Stimulated activated CD4-positive, alpha-beta T cell treated with anti-CD3 and anti-CD28 coated beads, Interleukin-12 subunit alpha, Interleukin-12 subunit beta, amount 100 ng/mL, for 4 hours (primary cell): Measurements from ENCODE around the gene MTA3.
"Not testable (repeated sequence)": the region's sequence is repeated elsewhere in the genome, so short reads cannot be mapped to it uniquely, and the experiment has no call there.

Source experiments
- DNase-seq: peaks from one replicate; pipeline ENCODE4 v3.0.0-alpha.2; 2020

Gene MTA3

GRCh38 chr2:42614838-42615237, 46.4 kb downstream of the MTA3 start:
- no peak for DNase-seq

GRCh38 chr2:42618116-42618515, 49.7 kb downstream of the MTA3 start:
- DNase-seq: no peak

GRCh38 chr2:42618972-42619371, 50.5 kb downstream of the MTA3 start:
- DNase-seq: no peak

GRCh38 chr2:42621626-42622025, 53.2 kb downstream of the MTA3 start:
- DNase-seq: not testable (repeated sequence)

GRCh38 chr2:42622943-42623676, 54.7 kb downstream of the MTA3 start:
- no peak for DNase-seq

- DNase-seq: no peak
Measured at GRCh38 chr2:42624047-42624446, 55.6 kb downstream of the MTA3 start.

GRCh38 chr2:42628024-42628423, 59.6 kb downstream of the MTA3 start:
- not testable (repeated sequence) for DNase-seq

- DNase-seq: no peak
Measured at GRCh38 chr2:42636934-42637333, 68.5 kb downstream of the MTA3 start.

GRCh38 chr2:42638080-42638784, 69.8 kb downstream of the MTA3 start:
- no peak for DNase-seq

- DNase-seq: no peak
Measured at GRCh38 chr2:42639340-42640077, 71.1 kb downstream of the MTA3 start.

GRCh38 chr2:42640261-42640660, 71.8 kb downstream of the MTA3 start:
- no peak for DNase-seq

GRCh38 chr2:42642371-42642770, 73.9 kb downstream of the MTA3 start:
- DNase-seq: not testable (repeated sequence)

GRCh38 chr2:42645551-42645950, 77.1 kb downstream of the MTA3 start:
- DNase-seq: no peak

GRCh38 chr2:42648796-42649195, 80.4 kb downstream of the MTA3 start:
- no peak for DNase-seq

- DNase-seq: no peak
Measured at GRCh38 chr2:42651057-42651456, 82.6 kb downstream of the MTA3 start.

GRCh38 chr2:42652086-42652485, 83.7 kb downstream of the MTA3 start:
- DNase-seq: no peak

GRCh38 chr2:42653039-42653438, 84.6 kb downstream of the MTA3 start:
- no peak for DNase-seq

GRCh38 chr2:42653908-42654445, 85.5 kb downstream of the MTA3 start:
- DNase-seq: no peak

- DNase-seq: no peak
Measured at GRCh38 chr2:42658306-42658705, 89.9 kb downstream of the MTA3 start.

- no peak for DNase-seq
Measured at GRCh38 chr2:42659609-42660008, 91.2 kb downstream of the MTA3 start.

GRCh38 chr2:42663106-42663780, 94.8 kb downstream of the MTA3 start:
- DNase-seq: peak; percentile 48

GRCh38 chr2:42663828-42664227, 95.4 kb downstream of the MTA3 start:
- DNase-seq: no peak

- DNase-seq: no peak
Measured at GRCh38 chr2:42673989-42674579, 105.7 kb downstream of the MTA3 start.
